Adrenal gland (tissue), 5 donors: Measurements from ENCODE around the gene RTN3.

Source experiments
- POLR2A ChIP-seq, 2 donors: fragments of 450-650 bp; IDR thresholded peaks; one replicate each; pipeline ENCODE4 v1.6.1; 2017; ENCODE audit warnings: antibody characterized with exemption in 2 of 2, mild to moderate bottlenecking in 2 of 2, moderate library complexity in 1 of 2
- TF ChIP-seq, protein P1 (sequence below), 6 experiments: fragments of 450-650 bp in 4 of 6; fragments of 200-600 bp in 2 of 6; sonication (generic) in 1 of 6; IDR thresholded peaks; 1 replicate in 5 of 6; 2 replicates in 1 of 6; pipeline versions ENCODE4 v1.5.1 to v1.8.0; 2016 to 2021; ENCODE audit warnings: antibody characterized with exemption in 6 of 6, mild to moderate bottlenecking in 2 of 6, moderate library complexity in 1 of 6
- donor health status: DM: no; HTN: no; CAD: no.

- TF ChIP-seq, protein P1, sequence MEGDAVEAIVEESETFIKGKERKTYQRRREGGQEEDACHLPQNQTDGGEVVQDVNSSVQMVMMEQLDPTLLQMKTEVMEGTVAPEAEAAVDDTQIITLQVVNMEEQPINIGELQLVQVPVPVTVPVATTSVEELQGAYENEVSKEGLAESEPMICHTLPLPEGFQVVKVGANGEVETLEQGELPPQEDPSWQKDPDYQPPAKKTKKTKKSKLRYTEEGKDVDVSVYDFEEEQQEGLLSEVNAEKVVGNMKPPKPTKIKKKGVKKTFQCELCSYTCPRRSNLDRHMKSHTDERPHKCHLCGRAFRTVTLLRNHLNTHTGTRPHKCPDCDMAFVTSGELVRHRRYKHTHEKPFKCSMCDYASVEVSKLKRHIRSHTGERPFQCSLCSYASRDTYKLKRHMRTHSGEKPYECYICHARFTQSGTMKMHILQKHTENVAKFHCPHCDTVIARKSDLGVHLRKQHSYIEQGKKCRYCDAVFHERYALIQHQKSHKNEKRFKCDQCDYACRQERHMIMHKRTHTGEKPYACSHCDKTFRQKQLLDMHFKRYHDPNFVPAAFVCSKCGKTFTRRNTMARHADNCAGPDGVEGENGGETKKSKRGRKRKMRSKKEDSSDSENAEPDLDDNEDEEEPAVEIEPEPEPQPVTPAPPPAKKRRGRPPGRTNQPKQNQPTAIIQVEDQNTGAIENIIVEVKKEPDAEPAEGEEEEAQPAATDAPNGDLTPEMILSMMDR (IDR thresholded peaks at IDR 0.05), result no peak
- no peak for TF ChIP-seq POLR2A (IDR thresholded peaks at IDR 0.05)
Measured at GRCh38 chr11:63709336-63709884, 28.1 kb downstream of the RTN3 start.
